DND-41 (cell line): ENCODE data around the gene HOXB7.

Source experiments
- ATAC-seq: fragments of 200-7000 bp; cut with Tn5 transposase; 3 replicates; pipeline ENCODE4 v1.9.1; 2021; ENCODE audit warnings: low read depth; ENCODE audit not compliant: insufficient read depth
- DNase-seq: peaks from one replicate; pipeline ENCODE4 v3.0.0-alpha.2; 2020
- H2AFZ ChIP-seq: 2 replicates; pipeline ENCODE4 v1.6.0; 2012; ENCODE audit warnings: low read depth, low read length
- H3K27ac ChIP-seq: 2 replicates; pipeline ENCODE4 v1.5.1; 2012; ENCODE audit warnings: low read length, inconsistent platforms
- H3K27me3 ChIP-seq: fragments of 200-600 bp; sonication (generic); 2 replicates; pipeline ENCODE4 v1.6.0; 2012; ENCODE audit warnings: low read length, mild to moderate bottlenecking, inconsistent platforms; ENCODE audit not compliant: insufficient read depth, poor library complexity
- H3K36me3 ChIP-seq: 2 replicates; pipeline ENCODE4 v1.5.1; 2012; ENCODE audit warnings: low read length, inconsistent platforms; ENCODE audit not compliant: insufficient read depth
- H3K4me1 ChIP-seq: 2 replicates; pipeline ENCODE4 v1.5.1; 2012; ENCODE audit warnings: mild to moderate bottlenecking, low read length; ENCODE audit not compliant: insufficient read depth
- H3K4me2 ChIP-seq: 2 replicates; pipeline ENCODE4 v1.6.0; 2012; ENCODE audit warnings: mild to moderate bottlenecking, moderate library complexity, low read length, inconsistent platforms; ENCODE audit not compliant: insufficient read depth
- H3K4me3 ChIP-seq, 2 experiments: fragments of 200-600 bp in 1 of 2; shearing (Covaris generic) in 1 of 2; 2 replicates each; pipeline ENCODE4 v1.5.1; 2012 to 2016; ENCODE audit warnings: inconsistent platforms in 2 of 2, low read length in 2 of 2, mild to moderate bottlenecking in 2 of 2, low read depth in 1 of 2, moderate library complexity in 1 of 2
- H3K79me2 ChIP-seq: 2 replicates; pipeline ENCODE4 v1.6.0; 2012; ENCODE audit warnings: low read length, inconsistent platforms; ENCODE audit not compliant: insufficient read depth
- H3K9ac ChIP-seq: 2 replicates; pipeline ENCODE4 v1.6.0; 2012; ENCODE audit warnings: low read depth, mild to moderate bottlenecking, inconsistent platforms, low read length, moderate library complexity
- H3K9me3 ChIP-seq: 2 replicates; pipeline ENCODE4 v1.5.1; 2012; ENCODE audit warnings: low read length, moderate library complexity, mild to moderate bottlenecking, inconsistent platforms; ENCODE audit not compliant: insufficient read depth, severe bottlenecking
- H4K20me1 ChIP-seq: 2 replicates; pipeline ENCODE4 v1.6.0; 2012; ENCODE audit warnings: low read length; ENCODE audit not compliant: insufficient read depth
- EZH2 ChIP-seq: IDR thresholded peaks from 3 replicates; pipeline ENCODE4 v1.6.1; 2012; ENCODE audit warnings: borderline replicate concordance, low read depth, mild to moderate bottlenecking, moderate library complexity, low read length, inconsistent platforms; ENCODE audit not compliant: severe bottlenecking
- TF ChIP-seq, protein P1 (sequence below): IDR thresholded peaks from 2 replicates; pipeline ENCODE4 v1.5.1; 2012; ENCODE audit warnings: borderline replicate concordance, low read length, moderate library complexity, mild to moderate bottlenecking; ENCODE audit not compliant: poor library complexity, severe bottlenecking; ENCODE audit errors: extremely low read depth

HOXB7 gene

DNA sequence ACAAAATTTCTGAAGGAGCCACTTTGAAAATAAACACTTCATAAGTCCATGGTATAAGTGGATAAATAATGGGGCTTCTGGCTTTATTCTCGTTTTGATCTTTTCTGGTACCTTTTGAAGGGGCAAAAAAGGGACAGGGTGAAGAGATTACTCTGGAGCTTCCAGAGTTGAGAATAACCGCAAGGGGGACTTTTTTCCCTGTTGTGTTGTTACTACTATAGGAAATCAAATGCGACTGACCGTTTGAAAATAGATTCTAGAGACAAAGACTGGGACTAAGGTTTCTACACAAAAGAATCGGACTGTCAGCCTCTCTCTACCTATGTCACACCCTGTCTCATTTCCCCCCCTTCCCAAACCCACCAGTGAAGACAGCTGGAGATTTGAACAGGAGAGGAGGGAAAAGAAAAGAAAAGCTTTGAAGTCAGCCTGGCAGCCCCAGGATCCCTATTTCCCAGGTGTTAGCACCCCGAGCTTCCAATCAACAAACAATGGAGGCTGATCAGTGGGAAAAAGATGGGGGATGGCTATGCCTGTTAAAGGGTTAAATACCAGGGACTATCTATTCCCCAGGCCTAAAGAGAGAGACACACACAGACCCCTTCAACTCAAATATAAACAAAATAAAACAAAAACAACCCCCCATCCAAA is 41.0 kb downstream of the HOXB7 start:
- Histone ChIP-seq H3K4me3 (no peak overlapping the region), H3K9ac (no peak overlapping the region), H4K20me1 (no peaks in the 10 kb centered on the region), H2AFZ (no peak overlapping the region), H3K36me3 (no peaks in the 10 kb centered on the region), H3K27me3 (peaks cover 49% of the 10 kb centered on the region), H3K9me3 (no peaks in the 10 kb centered on the region), H3K4me2 (no peak overlapping the region), H3K4me1 (no peaks in the 10 kb centered on the region), H3K27ac (no peak overlapping the region), H3K79me2 (no peaks in the 10 kb centered on the region)
- TF ChIP-seq, protein P1, sequence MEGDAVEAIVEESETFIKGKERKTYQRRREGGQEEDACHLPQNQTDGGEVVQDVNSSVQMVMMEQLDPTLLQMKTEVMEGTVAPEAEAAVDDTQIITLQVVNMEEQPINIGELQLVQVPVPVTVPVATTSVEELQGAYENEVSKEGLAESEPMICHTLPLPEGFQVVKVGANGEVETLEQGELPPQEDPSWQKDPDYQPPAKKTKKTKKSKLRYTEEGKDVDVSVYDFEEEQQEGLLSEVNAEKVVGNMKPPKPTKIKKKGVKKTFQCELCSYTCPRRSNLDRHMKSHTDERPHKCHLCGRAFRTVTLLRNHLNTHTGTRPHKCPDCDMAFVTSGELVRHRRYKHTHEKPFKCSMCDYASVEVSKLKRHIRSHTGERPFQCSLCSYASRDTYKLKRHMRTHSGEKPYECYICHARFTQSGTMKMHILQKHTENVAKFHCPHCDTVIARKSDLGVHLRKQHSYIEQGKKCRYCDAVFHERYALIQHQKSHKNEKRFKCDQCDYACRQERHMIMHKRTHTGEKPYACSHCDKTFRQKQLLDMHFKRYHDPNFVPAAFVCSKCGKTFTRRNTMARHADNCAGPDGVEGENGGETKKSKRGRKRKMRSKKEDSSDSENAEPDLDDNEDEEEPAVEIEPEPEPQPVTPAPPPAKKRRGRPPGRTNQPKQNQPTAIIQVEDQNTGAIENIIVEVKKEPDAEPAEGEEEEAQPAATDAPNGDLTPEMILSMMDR = no peak
- no peak for TF ChIP-seq EZH2
- ATAC-seq (no peak), DNase-seq (no peak)

DNA sequence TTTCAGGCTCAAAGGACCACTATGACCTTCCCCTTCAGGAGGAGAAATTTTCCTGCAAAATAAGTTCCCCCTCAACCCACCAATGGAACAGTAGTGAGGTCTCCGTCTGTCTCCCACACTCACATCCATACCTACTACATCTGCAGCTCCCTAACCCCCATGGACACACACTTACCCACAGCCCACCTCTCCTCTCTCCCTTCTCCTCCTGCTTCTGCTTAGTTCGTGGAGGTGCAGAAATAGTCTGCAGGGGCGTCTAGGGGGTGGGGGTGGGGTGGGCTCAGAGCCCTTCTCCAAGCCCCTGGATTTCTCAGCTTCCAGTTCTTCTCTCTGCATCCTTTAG is 41.6 kb downstream of the HOXB7 start:
- Histone ChIP-seq H3K4me3 (no peak overlapping the region), H3K27me3 (peaks cover 44% of the 10 kb centered on the region), H3K36me3 (no peaks in the 10 kb centered on the region), H4K20me1 (no peaks in the 10 kb centered on the region), H3K4me1 (no peaks in the 10 kb centered on the region), H3K9ac (no peak overlapping the region), H3K9me3 (no peaks in the 10 kb centered on the region), H3K27ac (no peak overlapping the region), H3K4me2 (no peak overlapping the region), H3K79me2 (no peaks in the 10 kb centered on the region), H2AFZ (no peak overlapping the region)
- ATAC-seq (no peak), DNase-seq (no peak)
- TF ChIP-seq EZH2 = no peak
- TF ChIP-seq, protein P1 = no peak

DNA sequence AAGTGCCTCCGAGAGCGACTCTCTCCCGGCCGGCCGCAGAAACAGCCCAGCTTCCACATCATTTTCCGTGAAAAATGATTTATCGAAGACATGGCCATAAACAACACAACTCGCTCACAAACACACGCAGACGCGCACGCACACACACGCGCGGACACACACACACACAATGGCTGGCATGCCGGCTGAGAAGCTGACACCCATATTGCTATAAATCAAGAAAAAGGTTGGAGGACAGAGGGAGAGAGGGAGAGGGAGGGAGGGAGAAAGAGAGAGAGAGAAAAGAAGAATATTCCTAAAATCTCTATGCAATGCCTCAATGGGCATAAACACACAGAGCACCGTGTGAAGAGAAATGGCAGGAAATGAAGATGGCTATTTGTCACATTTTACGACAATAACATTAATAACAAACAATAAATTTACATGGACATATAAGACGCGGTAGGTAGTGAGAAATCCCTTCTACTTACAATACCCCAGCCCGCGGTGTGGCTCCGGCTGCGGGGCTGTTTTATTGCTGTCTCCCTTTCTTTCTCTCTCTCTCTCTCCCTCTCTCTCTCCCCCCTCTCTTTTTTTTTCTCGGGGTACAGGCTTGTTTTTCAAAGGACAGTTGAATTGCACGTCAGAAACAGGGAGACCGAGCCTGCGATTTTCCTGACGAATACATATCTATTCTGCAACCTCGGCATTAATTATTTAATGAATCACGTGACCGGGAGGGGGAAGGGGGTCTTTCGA is 42.1 kb downstream of the HOXB7 start:
- no peak overlapping the region for H3K4me3 ChIP-seq

More for the DNA sequence above, 42.1 kb downstream of the HOXB7 start:
- H3K79me2 ChIP-seq = no peaks in the 10 kb centered on the region
- H3K9ac ChIP-seq = no peak overlapping the region
- peaks cover 1% of the 10 kb centered on the region; the same call in 1 of the 2 replicates for H4K20me1 ChIP-seq
- no peak overlapping the region for H2AFZ ChIP-seq
- no peak overlapping the region for H3K4me2 ChIP-seq
- H3K4me1 ChIP-seq = no peaks in the 10 kb centered on the region
- H3K36me3 ChIP-seq = no peaks in the 10 kb centered on the region
- H3K27me3 ChIP-seq = peaks cover 43% of the 10 kb centered on the region
- H3K9me3 ChIP-seq = no peaks in the 10 kb centered on the region
- H3K27ac ChIP-seq = no peak overlapping the region
- ATAC-seq (no peak), DNase-seq (no peak)
- no peak for TF ChIP-seq EZH2
- TF ChIP-seq, protein P1 = no peak
